Liver (tissue), 3 donors: ENCODE results near the gene GRIN2C.

Experiments used
- CTCF ChIP-seq: fragments of 150-350 bp; IDR thresholded peaks from 2 replicates; pipeline ENCODE4 v1.5.1; 2017; ENCODE audit warnings: improper control_type of control experiment, low read depth, low read length; ENCODE audit not compliant: missing input control
- EGR1 ChIP-seq, 2 donors: IDR thresholded peaks; 2 replicates each; pipeline ENCODE4 v1.6.1; 2016 to 2018; ENCODE audit warnings: antibody characterized with exemption in 2 of 2, low read depth in 2 of 2
- GABPA ChIP-seq, 2 donors: IDR thresholded peaks in 1 of 2; conservative IDR thresholded peaks in 1 of 2; 2 replicates each; pipeline ENCODE4 v1.6.1; 2016; ENCODE audit warnings: antibody characterized with exemption in 2 of 2, mild to moderate bottlenecking in 1 of 2, moderate library complexity in 1 of 2
- HNF4A ChIP-seq, 2 donors: conservative IDR thresholded peaks; 2 replicates each; pipeline ENCODE4 v1.6.1; 2016; ENCODE audit warnings: antibody characterized with exemption in 2 of 2, mild to moderate bottlenecking in 2 of 2
- JUND ChIP-seq, 2 donors: IDR thresholded peaks; 2 replicates each; pipeline ENCODE4 v1.6.1; 2016; ENCODE audit warnings: antibody characterized with exemption in 2 of 2
- MAX ChIP-seq: IDR thresholded peaks from 2 replicates; pipeline ENCODE4 v1.6.1; 2016; ENCODE audit warnings: antibody characterized with exemption
- RAD21 ChIP-seq, 2 donors: IDR thresholded peaks; 2 replicates each; pipeline ENCODE4 v1.6.1; 2016; ENCODE audit warnings: antibody characterized with exemption in 2 of 2, mild to moderate bottlenecking in 2 of 2
- REST ChIP-seq: IDR thresholded peaks from 2 replicates; pipeline ENCODE4 v1.6.1; 2016; ENCODE audit warnings: antibody characterized with exemption, mild to moderate bottlenecking
- TAF1 ChIP-seq: conservative IDR thresholded peaks from 2 replicates; pipeline ENCODE4 v1.6.1; 2016; ENCODE audit warnings: antibody characterized with exemption, mild to moderate bottlenecking
- ZBTB33 ChIP-seq: IDR thresholded peaks from 2 replicates; pipeline ENCODE4 v1.6.1; 2016; ENCODE audit warnings: antibody characterized with exemption
- donor health status: healthy.
- donor health status: healthy.

GRCh38 chr17:74898376-74898946, 38.8 kb upstream of the GRIN2C start:
- TF ChIP-seq CTCF (no peak), MAX (no peak), TAF1 (no peak), JUND (IDR thresholded peaks at IDR 0.05) (no peak), GABPA (IDR thresholded peaks at IDR 0.05 in 1 of 2, conservative IDR thresholded peaks at IDR 0.05 in 1 of 2) (no peak), EGR1 (IDR thresholded peaks at IDR 0.05; ENCODE audit: low read depth in 2 of 2) (no peak), REST (no peak), ZBTB33 (no peak), RAD21 (IDR thresholded peaks at IDR 0.05) (no peak), HNF4A (conservative IDR thresholded peaks at IDR 0.05) (no peak)
